ENCODE data around the gene TPTE2.

- TF ChIP-seq CTCF (conservative IDR thresholded peaks at IDR 0.05; ENCODE audit: low read length) (no peak), EZH2phosphoT487 (IDR thresholded peaks at IDR 0.05; ENCODE audit: borderline replicate concordance) (no peak)
These were observed 45.4 kb upstream of the TPTE2 start for GRCh38 chr13:19606737-19607136.
